Measurements from ENCODE around the gene NXF2. TPM values are rescaled to one million over a fixed set of nuclear protein-coding genes. Genes with fewer than 3 reads are reported as not detected.
A peak's percentile ranks its signal among the peaks of the same experiment; 100 is the strongest.
"Not testable (repeated sequence)": the region's sequence is repeated elsewhere in the genome, so short reads cannot be mapped to it uniquely, and the experiment has no call there.

NXF2 gene, protein sequence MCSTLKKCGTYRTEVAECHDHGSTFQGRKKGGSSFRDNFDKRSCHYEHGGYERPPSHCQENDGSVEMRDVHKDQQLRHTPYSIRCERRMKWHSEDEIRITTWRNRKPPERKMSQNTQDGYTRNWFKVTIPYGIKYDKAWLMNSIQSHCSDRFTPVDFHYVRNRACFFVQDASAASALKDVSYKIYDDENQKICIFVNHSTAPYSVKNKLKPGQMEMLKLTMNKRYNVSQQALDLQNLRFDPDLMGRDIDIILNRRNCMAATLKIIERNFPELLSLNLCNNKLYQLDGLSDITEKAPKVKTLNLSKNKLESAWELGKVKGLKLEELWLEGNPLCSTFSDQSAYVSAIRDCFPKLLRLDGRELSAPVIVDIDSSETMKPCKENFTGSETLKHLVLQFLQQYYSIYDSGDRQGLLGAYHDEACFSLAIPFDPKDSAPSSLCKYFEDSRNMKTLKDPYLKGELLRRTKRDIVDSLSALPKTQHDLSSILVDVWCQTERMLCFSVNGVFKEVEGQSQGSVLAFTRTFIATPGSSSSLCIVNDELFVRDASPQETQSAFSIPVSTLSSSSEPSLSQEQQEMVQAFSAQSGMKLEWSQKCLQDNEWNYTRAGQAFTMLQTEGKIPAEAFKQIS
- not detected for total RNA-seq
- polyA plus RNA-seq = not detected
- 0 reads per million in 6 experiments for total RNA-seq

DNA sequence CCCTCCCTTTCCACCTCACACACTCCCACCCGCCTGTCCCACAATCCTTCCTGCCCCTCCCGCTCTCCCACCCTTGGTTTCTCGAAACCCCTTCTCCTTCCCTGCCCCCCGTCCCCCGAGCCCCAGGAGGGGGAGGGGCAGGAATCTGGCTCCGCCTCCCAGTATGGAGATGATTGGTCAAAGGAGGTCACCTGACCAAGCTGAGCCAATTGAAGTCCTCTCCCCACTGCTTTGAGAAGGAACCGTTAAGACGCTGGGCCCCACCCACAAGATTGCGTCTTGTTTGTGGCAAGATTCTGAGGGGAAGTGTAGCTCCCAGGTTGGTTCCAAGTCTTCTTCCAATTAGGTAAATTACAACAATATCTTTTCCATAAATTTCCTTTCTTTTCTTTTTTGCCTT, at the start of gene NXF2:
Gene NXF2 (plus strand): TSS at position 275 of the 400 bp plus-strand sequence. CDS start 59,912 bp downstream, outside the sequence.
- POLR2A ChIA-PET, DNase-seq, ATAC-seq, H3K4me1 Mint-ChIP-seq, H3K9me3 Mint-ChIP-seq, H3K27ac Mint-ChIP-seq, H3K27me3 Mint-ChIP-seq, H3K4me3 Mint-ChIP-seq, H3K36me3 Mint-ChIP-seq: not testable (repeated sequence)

DNA sequence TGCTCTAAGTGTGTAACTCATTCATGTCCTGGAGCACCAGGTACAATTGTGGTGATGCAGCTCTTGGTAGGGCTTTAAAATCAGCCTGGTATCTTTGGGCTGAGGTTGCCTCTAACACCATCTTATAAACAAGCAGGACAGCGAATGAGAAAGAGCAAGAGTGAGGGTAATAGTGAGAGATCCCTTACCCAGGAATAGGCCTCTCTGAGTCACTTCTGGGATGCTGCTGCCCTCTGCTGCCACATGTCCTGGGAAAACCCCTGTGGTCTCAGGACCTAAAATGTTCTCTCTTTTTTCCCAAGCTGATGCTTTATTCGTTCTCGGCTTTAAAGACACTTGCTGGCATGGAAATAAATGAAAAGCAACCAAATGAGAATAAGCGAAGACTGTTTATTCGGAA, 39.0 kb upstream of the NXF2 start:
- H3K4me3 Mint-ChIP-seq, H3K36me3 Mint-ChIP-seq, H3K27ac Mint-ChIP-seq, H3K4me1 Mint-ChIP-seq, H3K9me3 Mint-ChIP-seq, DNase-seq, ATAC-seq, H3K27me3 Mint-ChIP-seq, POLR2A ChIA-PET: not testable (repeated sequence)

DNA sequence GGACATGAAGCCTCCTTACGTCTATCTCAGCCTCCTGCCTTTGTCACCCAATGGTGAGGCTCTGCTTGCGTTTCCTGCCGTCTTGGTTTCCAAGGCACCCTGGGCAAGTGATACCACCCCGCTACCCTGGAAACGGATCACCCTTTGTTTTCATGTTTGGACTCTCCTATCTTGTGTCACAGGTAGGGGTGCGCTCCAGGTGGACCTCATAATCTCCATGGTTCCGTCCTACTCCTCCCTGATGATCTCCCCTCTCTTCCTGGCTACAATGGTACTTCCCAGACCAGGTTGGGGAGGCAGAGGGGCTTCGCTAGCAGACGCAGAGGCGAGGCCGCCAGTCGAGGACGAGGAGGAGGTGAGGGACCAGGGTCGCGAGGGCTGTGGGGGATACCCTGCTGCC, 32.0 kb upstream of the NXF2 start, which contains the start of gene TCP11X1:
Gene TCP11X1 (plus strand): TSS at position 316 of the 400 bp plus-strand sequence.
- DNase-seq, H3K4me3 Mint-ChIP-seq, H3K4me1 Mint-ChIP-seq, ATAC-seq, POLR2A ChIA-PET, H3K36me3 Mint-ChIP-seq, H3K27me3 Mint-ChIP-seq, H3K27ac Mint-ChIP-seq, H3K9me3 Mint-ChIP-seq: not testable (repeated sequence)

DNA sequence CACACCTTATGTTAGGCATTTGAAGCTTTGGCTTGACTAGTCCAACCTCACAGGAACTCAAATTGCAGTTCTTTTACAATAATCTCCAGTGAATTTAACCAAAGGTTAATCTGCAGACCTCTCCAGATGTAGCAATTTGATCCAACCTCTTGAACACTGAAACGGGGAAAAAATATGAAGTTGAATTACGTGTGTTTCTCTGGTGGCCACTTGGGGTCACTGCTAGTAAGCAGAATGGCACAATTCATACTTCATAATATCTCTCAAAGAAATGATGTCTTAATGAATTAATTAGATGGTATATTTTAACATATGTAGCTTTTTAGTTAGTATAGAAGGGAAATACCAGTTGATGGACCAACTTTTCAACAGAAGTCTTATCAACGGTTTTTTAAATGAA, 30.5 kb upstream of the NXF2 start:
- DNase-seq, POLR2A ChIA-PET, H3K27ac Mint-ChIP-seq, H3K4me1 Mint-ChIP-seq, ATAC-seq, H3K36me3 Mint-ChIP-seq, H3K9me3 Mint-ChIP-seq, H3K27me3 Mint-ChIP-seq, H3K4me3 Mint-ChIP-seq: not testable (repeated sequence)

DNA sequence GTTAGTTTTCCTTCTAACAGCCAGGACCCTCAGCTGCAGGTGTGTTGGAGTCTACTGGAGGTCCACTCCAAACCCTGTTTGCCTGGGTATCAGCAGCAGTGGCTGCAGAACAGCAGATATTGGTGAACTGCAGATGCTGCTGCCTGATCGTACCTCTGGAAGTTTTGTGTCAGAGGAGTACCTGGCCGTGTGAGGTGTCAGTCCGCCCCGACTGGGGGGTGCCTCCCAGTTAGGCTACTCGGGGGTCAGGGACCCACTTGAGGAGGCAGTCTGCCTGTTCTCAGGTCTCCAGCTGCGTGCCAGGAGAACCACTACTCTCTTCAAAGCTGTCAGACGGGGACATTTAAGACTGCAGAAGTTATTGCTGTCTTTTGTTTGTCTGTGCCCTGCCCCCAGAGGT, 11.3 kb upstream of the NXF2 start:
- H3K9me3 Mint-ChIP-seq, POLR2A ChIA-PET, H3K4me3 Mint-ChIP-seq, H3K27me3 Mint-ChIP-seq, DNase-seq, ATAC-seq, H3K4me1 Mint-ChIP-seq, H3K27ac Mint-ChIP-seq, H3K36me3 Mint-ChIP-seq: not testable (repeated sequence)

DNA sequence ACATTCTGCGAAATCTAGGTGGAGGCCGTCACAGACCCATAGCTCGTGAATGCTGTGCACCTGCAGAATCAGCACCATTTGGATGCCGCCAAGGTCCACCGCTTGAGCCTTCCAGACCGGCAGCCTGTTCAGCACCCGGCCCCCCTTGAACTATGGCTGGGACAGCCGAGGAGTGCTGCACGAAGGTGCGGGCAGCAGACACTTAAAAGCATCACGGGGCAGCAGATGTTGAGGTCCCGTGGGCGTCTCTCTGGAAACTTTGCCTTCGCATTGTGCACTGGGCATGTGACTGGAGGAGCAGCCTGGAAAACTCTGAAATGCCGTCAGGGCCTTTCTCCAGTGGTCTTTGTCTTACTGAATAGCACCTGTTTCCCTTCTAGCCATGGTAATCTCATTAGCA, 6.7 kb upstream of the NXF2 start:
- H3K9me3 Mint-ChIP-seq, DNase-seq, ATAC-seq, H3K36me3 Mint-ChIP-seq, POLR2A ChIA-PET, H3K27me3 Mint-ChIP-seq, H3K4me1 Mint-ChIP-seq, H3K27ac Mint-ChIP-seq, H3K4me3 Mint-ChIP-seq: not testable (repeated sequence)

DNA sequence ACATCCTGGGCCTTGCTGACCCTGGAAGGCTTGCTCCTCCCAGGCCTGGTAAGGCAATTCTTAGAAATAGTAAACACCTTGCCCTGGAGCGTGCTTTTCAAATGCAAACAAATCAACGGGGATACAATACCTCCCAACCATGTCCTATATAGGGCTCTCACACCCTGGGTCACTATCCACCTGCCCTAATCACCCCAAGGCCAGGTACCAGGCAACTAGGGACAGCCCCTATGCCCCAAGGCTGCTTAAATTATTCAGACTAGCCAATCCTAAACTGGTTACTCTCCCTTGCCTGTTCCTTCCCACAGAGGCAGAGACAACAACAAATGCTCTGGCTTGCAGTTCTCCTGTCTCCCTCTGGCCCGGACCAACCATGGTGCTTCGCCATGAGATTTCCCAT, 25.3 kb downstream of the NXF2 start:
- H3K9me3 Mint-ChIP-seq, DNase-seq, POLR2A ChIA-PET, H3K4me1 Mint-ChIP-seq, H3K27ac Mint-ChIP-seq, H3K27me3 Mint-ChIP-seq, H3K4me3 Mint-ChIP-seq, ATAC-seq, H3K36me3 Mint-ChIP-seq: not testable (repeated sequence)

DNA sequence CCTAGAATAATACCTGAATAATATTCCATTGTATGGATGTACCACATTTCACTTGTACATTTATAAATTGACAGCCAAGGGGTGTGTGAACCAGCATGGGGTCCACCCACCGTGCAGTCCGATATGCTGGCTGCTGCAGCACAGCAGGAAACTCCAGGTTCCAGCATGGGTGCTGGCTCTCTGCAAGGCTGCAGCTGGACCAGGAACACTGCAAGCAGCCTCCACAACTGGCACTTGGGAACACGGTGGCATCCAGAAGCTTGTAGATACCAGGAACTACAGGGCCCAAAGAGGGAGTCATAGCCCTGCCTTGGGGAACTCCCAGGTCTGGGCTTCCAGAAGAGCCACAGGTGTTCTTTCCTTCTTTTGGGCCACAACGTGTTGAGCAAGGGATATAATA, 91.2 kb downstream of the NXF2 start:
- H3K4me1 Mint-ChIP-seq = peaks cover 0 to 6% (median 0%) of the 10 kb centered on the region in 4 donors

DNA sequence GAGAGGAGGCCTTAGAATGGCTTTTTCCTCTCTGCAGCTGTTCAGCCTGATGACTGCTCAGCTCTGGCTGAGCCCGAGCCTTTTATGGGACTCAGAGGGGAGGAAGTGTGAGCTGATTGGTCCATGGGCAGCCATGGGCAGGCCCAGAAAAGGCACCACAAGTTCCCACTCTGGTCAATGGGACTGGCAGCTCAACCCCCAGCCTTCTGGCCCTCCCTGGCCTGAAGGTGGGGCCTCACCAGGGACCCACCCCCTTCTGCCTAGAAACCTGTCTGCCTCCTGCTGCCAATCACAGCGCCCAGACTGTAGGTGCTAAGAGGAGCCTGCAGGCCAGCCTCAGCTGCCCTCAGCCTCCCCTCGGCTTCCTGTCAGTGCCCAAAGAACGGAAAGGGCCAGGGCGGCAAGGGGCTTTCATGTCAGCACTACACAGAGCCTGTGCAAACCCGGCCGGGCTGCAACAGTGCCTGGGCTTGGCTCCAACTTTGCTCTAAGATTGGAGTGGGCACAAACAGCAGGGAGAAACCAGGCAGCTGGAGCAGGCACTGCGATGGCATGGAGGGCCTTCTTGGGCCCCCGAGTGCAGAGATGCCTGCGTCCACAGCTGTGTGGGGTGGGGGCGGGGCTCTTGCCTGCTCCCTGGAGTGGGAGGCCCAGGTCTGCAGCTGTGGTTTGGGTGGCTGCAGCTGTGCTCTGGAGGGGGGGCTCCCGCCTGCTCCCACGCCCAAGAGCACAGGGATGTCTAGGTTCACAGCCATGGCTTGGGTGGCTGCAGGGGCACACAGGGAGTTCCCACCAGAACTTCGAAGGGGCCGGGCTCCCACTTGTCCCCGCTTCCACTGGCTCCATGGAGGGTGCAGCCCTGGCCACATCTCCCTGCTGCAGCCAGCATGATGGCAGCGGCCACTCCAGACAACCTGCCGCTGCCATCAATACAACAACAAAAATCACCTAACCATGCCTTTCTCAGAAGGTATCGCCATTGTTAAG, 92.6 kb downstream of the NXF2 start:
- POLR2A ChIA-PET = no interaction called here
- DNase-seq (peak in 5 of 10 donors; percentile 1 to 58 (median 33)), ATAC-seq (peak; percentile 38 to 75)
- Mint-ChIP-seq H3K27me3 (peaks cover 0 to 1% (median 0%) of the 10 kb centered on the region in 5 donors), H3K36me3 (no peaks in the 10 kb centered on the region), H3K4me1 (peaks cover 0 to 6% (median 0%) of the 10 kb centered on the region in 4 donors), H3K4me3 (no peak overlapping the region), H3K27ac (peak overlapping the region in 3 of 10 donors; percentile 11 to 41 (median 29)), H3K9me3 (no peaks in the 10 kb centered on the region)

More for the DNA sequence above, 91.2 kb downstream of the NXF2 start:
- H3K27me3 Mint-ChIP-seq = no peaks in the 10 kb centered on the region
- H3K36me3 Mint-ChIP-seq = no peaks in the 10 kb centered on the region
- POLR2A ChIA-PET = no interaction called here
- no peak overlapping the region for H3K27ac Mint-ChIP-seq
- ATAC-seq (no peak), DNase-seq (peak in 1 of 10 donors; percentile 42)
- H3K4me3 Mint-ChIP-seq = no peak overlapping the region
- H3K9me3 Mint-ChIP-seq = no peaks in the 10 kb centered on the region

DNA sequence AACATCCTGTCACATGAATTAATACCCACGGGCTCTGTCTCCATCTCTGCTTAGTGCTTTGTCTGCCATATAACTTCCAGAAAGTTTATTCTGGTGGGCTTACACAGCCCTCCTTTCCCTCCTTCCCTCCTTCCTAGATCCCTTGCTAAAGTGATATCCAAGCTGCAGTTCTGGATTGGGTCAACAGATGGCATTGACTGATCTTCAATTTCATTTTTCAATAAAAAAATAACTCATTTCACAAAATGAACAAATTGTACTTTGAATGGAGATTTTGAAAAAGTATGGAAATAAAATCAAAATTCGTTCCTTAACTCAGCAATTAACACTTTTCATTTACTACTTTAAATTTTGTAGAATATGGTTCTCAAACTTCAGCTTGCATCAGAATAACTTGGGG, 94.9 kb downstream of the NXF2 start:
- DNase-seq = peak in 1 of 10 donors; percentile 6
- ATAC-seq = no peak
- POLR2A ChIA-PET = no interaction called here
- Mint-ChIP-seq H3K9me3 (no peaks in the 10 kb centered on the region), H3K27ac (no peak overlapping the region), H3K4me3 (no peak overlapping the region), H3K27me3 (peaks cover 0 to 1% (median 0%) of the 10 kb centered on the region in 5 donors), H3K36me3 (no peaks in the 10 kb centered on the region), H3K4me1 (peaks cover 0 to 6% (median 0%) of the 10 kb centered on the region in 4 donors)

DNA sequence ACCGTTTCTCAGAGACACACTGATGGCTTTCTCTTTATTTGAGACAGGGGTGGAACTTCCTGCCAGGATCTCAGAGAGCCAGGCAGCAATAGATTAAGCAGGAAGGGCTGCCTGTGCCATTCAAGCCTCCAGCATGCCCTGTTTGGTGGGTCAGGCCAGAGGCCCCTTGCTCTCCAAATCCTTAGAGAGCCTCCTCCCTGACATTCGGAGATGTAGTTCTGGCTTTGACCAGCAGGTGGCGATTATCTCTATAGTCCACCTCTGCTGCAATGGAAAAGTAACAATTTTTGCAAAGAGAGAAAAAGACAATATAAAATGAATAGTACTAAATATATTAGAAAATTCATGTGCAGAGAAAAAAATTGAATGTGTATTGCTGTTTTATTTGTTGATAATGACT, 98.9 kb downstream of the NXF2 start:
- H3K36me3 Mint-ChIP-seq = no peaks in the 10 kb centered on the region
- peaks cover 0 to 1% (median 0%) of the 10 kb centered on the region in 5 donors for H3K27me3 Mint-ChIP-seq
- H3K9me3 Mint-ChIP-seq = no peaks in the 10 kb centered on the region
- peak; percentile 14 to 78 (median 52) for DNase-seq
- H3K4me1 Mint-ChIP-seq = no peaks in the 10 kb centered on the region
- POLR2A ChIA-PET = no interaction called here
- ATAC-seq = peak; percentile 40 to 49
- no peak overlapping the region for H3K27ac Mint-ChIP-seq
- no peak overlapping the region for H3K4me3 Mint-ChIP-seq

Data from naive thymus-derived CD8-positive, alpha-beta T cell (primary cell).